IPS-20b (cell line): ENCODE data around the gene TAOK1.
A peak's percentile ranks its signal among the peaks of the same experiment; 100 is the strongest.

Source experiments
- H3K27ac ChIP-seq: one replicate; pipeline ENCODE4 v1.5.1; 2013; ENCODE audit warnings: low read length
- H3K27me3 ChIP-seq: 2 replicates; pipeline ENCODE4 v1.6.1; 2013; ENCODE audit warnings: mild to moderate bottlenecking, low read length, inconsistent platforms; ENCODE audit not compliant: insufficient read depth
- H3K36me3 ChIP-seq: 2 replicates; pipeline ENCODE4 v1.6.1; 2013; ENCODE audit warnings: low read depth, mild to moderate bottlenecking, inconsistent platforms, low read length, moderate library complexity; ENCODE audit not compliant: insufficient read depth
- H3K4me1 ChIP-seq: 2 replicates; pipeline ENCODE4 v1.6.1; 2013; ENCODE audit warnings: mild to moderate bottlenecking, control low read depth, inconsistent platforms, low read length, moderate library complexity; ENCODE audit not compliant: insufficient read depth
- H3K4me3 ChIP-seq: 2 replicates; pipeline ENCODE4 v1.5.1; 2013; ENCODE audit warnings: mild to moderate bottlenecking, low read length, inconsistent platforms
- H3K9ac ChIP-seq: 2 replicates; pipeline ENCODE4 v1.6.1; 2013; ENCODE audit warnings: low read depth, mild to moderate bottlenecking, inconsistent platforms, low read length, moderate library complexity
- H3K9me3 ChIP-seq: 2 replicates; pipeline ENCODE4 v1.6.1; 2013; ENCODE audit warnings: mild to moderate bottlenecking, low read depth, low read length, inconsistent platforms; ENCODE audit not compliant: insufficient read depth

Gene TAOK1

GRCh38 chr17:29383686-29384085 is 6.5 kb upstream of the TAOK1 start:
- Histone ChIP-seq H3K9me3 (no peaks in the 10 kb centered on the region), H3K27ac (no peak overlapping the region), H3K27me3 (no peaks in the 10 kb centered on the region), H3K4me3 (no peak overlapping the region), H3K4me1 (peaks cover 3% of the 10 kb centered on the region; the same call in 1 of the 2 replicates), H3K36me3 (no peaks in the 10 kb centered on the region), H3K9ac (no peak overlapping the region)

DNA sequence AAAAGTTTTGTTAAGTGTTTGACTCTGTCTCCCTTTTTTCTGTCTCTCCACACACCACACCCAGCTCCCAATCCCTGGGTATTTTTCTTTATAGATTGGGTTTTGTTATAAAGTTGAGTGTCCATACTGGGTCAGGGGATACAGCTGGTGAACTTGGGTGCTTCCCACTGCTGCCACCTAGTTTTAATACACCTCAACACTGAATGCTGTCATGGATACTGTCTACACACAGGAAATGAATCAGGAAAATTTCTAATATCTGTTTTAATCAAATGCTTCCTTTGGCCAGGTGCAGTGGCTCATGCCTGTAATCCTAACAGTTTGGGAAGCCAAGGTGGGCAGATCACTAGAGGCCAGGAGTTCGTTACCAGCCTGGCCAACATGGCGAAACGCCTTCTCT is 5.3 kb upstream of the TAOK1 start:
- H3K4me1 ChIP-seq: no peaks in the 10 kb centered on the region; the same call in 1 of the 2 replicates
- H3K27me3 ChIP-seq: no peaks in the 10 kb centered on the region
- H3K27ac ChIP-seq: no peak overlapping the region
- H3K9ac ChIP-seq: no peak overlapping the region
- no peak overlapping the region for H3K4me3 ChIP-seq
- no peaks in the 10 kb centered on the region for H3K9me3 ChIP-seq
- H3K36me3 ChIP-seq: no peaks in the 10 kb centered on the region

DNA sequence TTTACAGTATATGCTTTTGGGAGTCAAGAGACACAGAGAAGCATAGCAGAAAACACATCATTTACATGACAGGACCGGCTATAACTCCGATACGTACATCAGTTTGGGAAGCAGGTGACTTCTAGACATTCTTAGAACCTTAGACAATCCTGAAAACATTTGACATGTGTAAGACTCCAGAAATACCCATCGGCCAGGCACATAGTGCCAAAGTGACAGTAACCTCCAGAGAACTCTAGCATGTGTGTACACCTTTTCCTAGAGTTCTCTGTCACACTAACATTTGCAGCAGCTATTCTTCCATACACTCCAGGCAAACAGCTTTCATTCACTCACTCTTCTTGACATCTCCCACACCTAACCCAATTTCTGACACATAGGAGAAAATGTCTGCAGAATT is 3.4 kb upstream of the TAOK1 start:
- Histone ChIP-seq H3K4me1 (no peaks in the 10 kb centered on the region; the same call in 1 of the 2 replicates), H3K36me3 (no peaks in the 10 kb centered on the region), H3K27ac (no peak overlapping the region), H3K4me3 (no peak overlapping the region), H3K9me3 (no peaks in the 10 kb centered on the region), H3K9ac (no peak overlapping the region), H3K27me3 (no peaks in the 10 kb centered on the region)

GRCh38 chr17:29388937-29389336 is 1.2 kb upstream of the TAOK1 start:
- peaks cover 11% of the 10 kb centered on the region; the same call in 1 of the 2 replicates for H3K4me1 ChIP-seq
- H3K4me3 ChIP-seq: no peak overlapping the region
- no peak overlapping the region for H3K9ac ChIP-seq
- H3K9me3 ChIP-seq: no peaks in the 10 kb centered on the region
- no peaks in the 10 kb centered on the region for H3K27me3 ChIP-seq
- H3K27ac ChIP-seq: no peak overlapping the region
- peaks cover 8% of the 10 kb centered on the region; the same call in 1 of the 2 replicates for H3K36me3 ChIP-seq

- Histone ChIP-seq H3K9me3 (no peaks in the 10 kb centered on the region), H3K9ac (peak overlapping the region; percentile 82), H3K27me3 (no peaks in the 10 kb centered on the region), H3K4me3 (peak overlapping the region; percentile 95), H3K4me1 (peaks cover 11% of the 10 kb centered on the region; the same call in 1 of the 2 replicates), H3K27ac (peak overlapping the region; percentile 26), H3K36me3 (peaks cover 13% of the 10 kb centered on the region; the same call in 1 of the 2 replicates)
These were observed 878 bp downstream of the TAOK1 start for GRCh38 chr17:29390851-29391631.

DNA sequence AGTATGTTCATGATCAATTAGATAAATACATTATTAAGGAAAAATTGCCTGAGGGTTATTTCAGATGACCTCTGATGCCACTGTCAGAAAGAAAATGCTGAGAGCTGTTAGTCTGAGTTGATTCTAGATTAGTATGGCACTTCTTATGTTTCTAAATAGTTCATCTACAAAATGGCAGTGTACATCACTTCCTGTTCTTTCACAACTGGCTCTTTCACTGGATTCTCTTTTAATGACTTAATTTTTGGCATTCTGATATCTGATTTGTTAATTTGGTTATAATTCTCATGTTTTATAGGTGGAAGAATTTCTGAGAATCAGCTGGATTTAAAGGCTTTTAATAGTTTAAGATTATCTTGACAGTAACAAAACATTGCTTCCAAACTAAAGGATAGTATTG is 3.3 kb downstream of the TAOK1 start:
- Histone ChIP-seq H3K9ac (0 out of 2 replicates have a peak overlapping the region, but pooled peaks have one; percentile 13), H3K4me1 (peaks cover 11% of the 10 kb centered on the region; the same call in 1 of the 2 replicates), H3K4me3 (no peak overlapping the region; the same call in 1 of the 2 replicates), H3K9me3 (no peaks in the 10 kb centered on the region), H3K27ac (no peak overlapping the region), H3K27me3 (no peaks in the 10 kb centered on the region), H3K36me3 (peaks cover 13% of the 10 kb centered on the region; the same call in 1 of the 2 replicates)

GRCh38 chr17:29394761-29395160 is 4.6 kb downstream of the TAOK1 start:
- Histone ChIP-seq H3K9me3 (no peaks in the 10 kb centered on the region), H3K4me3 (no peak overlapping the region), H3K36me3 (peaks cover 22% of the 10 kb centered on the region; the same call in 1 of the 2 replicates), H3K27ac (no peak overlapping the region), H3K9ac (no peak overlapping the region), H3K27me3 (no peaks in the 10 kb centered on the region), H3K4me1 (peaks cover 11% of the 10 kb centered on the region; the same call in 1 of the 2 replicates)

GRCh38 chr17:29396066-29396465 is 5.9 kb downstream of the TAOK1 start:
- H3K4me3 ChIP-seq: no peak overlapping the region
- H3K27ac ChIP-seq: no peak overlapping the region
- H3K27me3 ChIP-seq: no peaks in the 10 kb centered on the region
- no peak overlapping the region for H3K9ac ChIP-seq
- H3K36me3 ChIP-seq: peaks cover 23% of the 10 kb centered on the region; the same call in 1 of the 2 replicates
- H3K4me1 ChIP-seq: peaks cover 11% of the 10 kb centered on the region; the same call in 1 of the 2 replicates
- no peaks in the 10 kb centered on the region for H3K9me3 ChIP-seq

GRCh38 chr17:29399634-29400033 is 9.5 kb downstream of the TAOK1 start:
- no peak overlapping the region for H3K9ac ChIP-seq
- no peaks in the 10 kb centered on the region for H3K9me3 ChIP-seq
- no peaks in the 10 kb centered on the region for H3K27me3 ChIP-seq
- H3K4me3 ChIP-seq: no peak overlapping the region
- no peak overlapping the region for H3K27ac ChIP-seq
- H3K36me3 ChIP-seq: peaks cover 14% of the 10 kb centered on the region; the same call in 1 of the 2 replicates
- no peaks in the 10 kb centered on the region for H3K4me1 ChIP-seq

DNA sequence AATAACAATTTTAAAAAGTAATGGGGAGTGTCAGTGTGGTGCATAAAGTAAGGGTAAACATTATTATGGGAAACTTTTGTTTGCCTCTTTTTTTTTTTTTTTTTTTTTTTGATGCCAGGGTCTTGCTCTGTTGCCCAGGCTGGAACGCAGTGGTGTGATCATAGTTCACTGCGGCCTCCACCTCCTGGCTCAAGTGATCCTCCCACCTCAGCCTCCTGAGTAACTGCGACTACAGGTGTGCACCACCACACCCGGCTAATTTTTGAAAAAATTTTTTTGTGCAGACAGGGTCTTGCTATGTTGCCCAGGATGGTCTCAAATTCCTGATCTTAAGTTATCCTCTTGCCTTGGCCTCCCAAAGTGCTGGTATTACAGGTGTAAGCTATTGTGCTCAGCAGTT is 10.7 kb downstream of the TAOK1 start:
- no peaks in the 10 kb centered on the region for H3K9me3 ChIP-seq
- no peaks in the 10 kb centered on the region for H3K27me3 ChIP-seq
- no peaks in the 10 kb centered on the region for H3K4me1 ChIP-seq
- no peak overlapping the region for H3K27ac ChIP-seq
- H3K36me3 ChIP-seq: peaks cover 11% of the 10 kb centered on the region; the same call in 1 of the 2 replicates
- no peak overlapping the region for H3K9ac ChIP-seq
- H3K4me3 ChIP-seq: no peak overlapping the region

DNA sequence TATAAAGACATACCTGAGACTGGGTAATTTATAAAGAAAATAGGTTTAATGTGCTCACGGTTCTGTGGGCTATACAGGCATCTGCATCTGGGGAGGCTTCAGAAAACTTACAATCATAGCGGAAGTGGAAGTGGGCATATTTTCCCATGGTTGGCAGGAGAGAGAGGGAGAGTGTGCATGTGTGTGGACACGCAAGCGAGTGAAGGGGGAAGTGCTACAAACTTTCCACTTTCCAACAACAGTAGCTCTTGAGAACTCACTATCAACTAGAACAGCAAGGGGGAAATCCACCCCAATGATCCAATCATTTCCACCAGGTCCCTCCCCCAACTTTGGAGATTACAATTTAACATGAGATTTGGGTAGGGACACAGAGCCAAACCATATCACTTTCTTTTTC is 11.1 kb downstream of the TAOK1 start:
- H3K9ac ChIP-seq: no peak overlapping the region
- peaks cover 11% of the 10 kb centered on the region; the same call in 1 of the 2 replicates for H3K36me3 ChIP-seq
- no peaks in the 10 kb centered on the region for H3K9me3 ChIP-seq
- no peaks in the 10 kb centered on the region for H3K27me3 ChIP-seq
- H3K4me1 ChIP-seq: no peaks in the 10 kb centered on the region
- H3K27ac ChIP-seq: no peak overlapping the region
- no peak overlapping the region for H3K4me3 ChIP-seq

DNA sequence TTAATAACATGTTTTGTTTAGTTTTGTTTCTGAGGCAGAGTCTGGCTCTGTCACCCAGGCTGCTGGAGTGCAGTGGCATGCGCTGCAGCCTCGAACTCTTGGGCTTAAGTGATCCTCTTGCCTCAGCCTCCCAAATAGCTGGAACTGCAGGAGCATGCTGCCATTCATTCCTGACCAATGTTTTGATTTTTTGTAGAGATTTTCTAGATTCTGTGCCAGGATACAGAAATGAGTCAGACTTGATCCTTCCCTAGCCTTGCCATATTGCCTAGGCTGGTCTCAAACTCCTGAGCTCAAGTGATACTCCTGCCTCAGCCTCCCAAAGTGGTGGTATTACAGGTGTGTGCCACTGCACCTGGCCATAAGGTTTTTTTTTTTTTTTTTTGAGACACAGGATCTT is 17.7 kb downstream of the TAOK1 start:
- Histone ChIP-seq H3K27me3 (no peaks in the 10 kb centered on the region), H3K9me3 (no peaks in the 10 kb centered on the region), H3K36me3 (0 out of 2 replicates have a peak, but pooled peaks cover 3% of the 10 kb centered on the region), H3K9ac (no peak overlapping the region), H3K27ac (no peak overlapping the region), H3K4me1 (no peaks in the 10 kb centered on the region), H3K4me3 (no peak overlapping the region)
